Measurements from ENCODE around the gene PRTG. TPM values are rescaled to one million over a fixed set of nuclear protein-coding genes. Genes with fewer than 3 reads are reported as not detected.
"Not testable (repeated sequence)": the region's sequence is repeated elsewhere in the genome, so short reads cannot be mapped to it uniquely, and the experiment has no call there.

Gene PRTG
- total RNA-seq, 2 experiments from 2014 or later: not detected

- H3K27me3 Mint-ChIP-seq (ENCODE audit: low read depth): peaks cover 12% of the 10 kb centered on the region
- peak; percentile 61 for DNase-seq
- H3K4me1 Mint-ChIP-seq (ENCODE audit: low read depth): no peaks in the 10 kb centered on the region
- intact Hi-C loops (cut with micrococcal nuclease): no loop called here
- no peaks in the 10 kb centered on the region for H3K9me3 Mint-ChIP-seq
- no peak overlapping the region for H3K4me3 Mint-ChIP-seq
- CTCF ChIA-PET: interaction anchor here (0.6 to 2.6 kb wide), 18 partner anchors 8 to 653 kb away, joined by 3 to 13 read pairs (median 4); no protein-coding TSS in a partner anchor
- H3K36me3 Mint-ChIP-seq (ENCODE audit: low read depth): no peaks in the 10 kb centered on the region
- no peak overlapping the region for H3K27ac Mint-ChIP-seq
Observed at GRCh38 chr15:55774113-55774970, 31.4 kb upstream of the PRTG start.

- no peak overlapping the region for H3K4me3 Mint-ChIP-seq
- H3K4me1 Mint-ChIP-seq (ENCODE audit: low read depth): no peaks in the 10 kb centered on the region
- intact Hi-C loops (cut with micrococcal nuclease): no loop called here
- CTCF ChIA-PET: no interaction called here
- no peak overlapping the region for H3K27ac Mint-ChIP-seq
- H3K36me3 Mint-ChIP-seq (ENCODE audit: low read depth): no peaks in the 10 kb centered on the region
- no peaks in the 10 kb centered on the region for H3K9me3 Mint-ChIP-seq
- no peak for DNase-seq
- H3K27me3 Mint-ChIP-seq (ENCODE audit: low read depth): peaks cover 14% of the 10 kb centered on the region
Observed at GRCh38 chr15:55770806-55771205, 27.9 kb upstream of the PRTG start.

- CTCF ChIA-PET: interaction anchor here (0.7 kb wide), 1 partner anchor 76 kb away, joined by 3 read pairs; no protein-coding TSS in a partner anchor
- intact Hi-C loops (cut with micrococcal nuclease): no loop called here
Observed at GRCh38 chr15:55770261-55770660, 27.3 kb upstream of the PRTG start.

GRCh38 chr15:55768670-55769185 lies 25.8 kb upstream of the PRTG start:
- no peak for DNase-seq
- intact Hi-C loops (cut with micrococcal nuclease): no loop called here
- no peaks in the 10 kb centered on the region for H3K4me1 Mint-ChIP-seq (ENCODE audit: low read depth)
- CTCF ChIA-PET: no interaction called here
- H3K27me3 Mint-ChIP-seq (ENCODE audit: low read depth): peaks cover 9% of the 10 kb centered on the region
- H3K9me3 Mint-ChIP-seq: no peaks in the 10 kb centered on the region
- H3K27ac Mint-ChIP-seq: no peak overlapping the region
- H3K36me3 Mint-ChIP-seq (ENCODE audit: low read depth): no peaks in the 10 kb centered on the region
- H3K4me3 Mint-ChIP-seq: no peak overlapping the region

More at GRCh38 chr15:55770261-55770660, 27.3 kb upstream of the PRTG start:
- Mint-ChIP-seq H3K4me3 (no peak overlapping the region), H3K4me1 (ENCODE audit: low read depth) (no peaks in the 10 kb centered on the region), H3K9me3 (no peaks in the 10 kb centered on the region), H3K36me3 (ENCODE audit: low read depth) (no peaks in the 10 kb centered on the region), H3K27me3 (ENCODE audit: low read depth) (peaks cover 14% of the 10 kb centered on the region), H3K27ac (no peak overlapping the region)
- no peak for DNase-seq

GRCh38 chr15:55766676-55767075 lies 23.7 kb upstream of the PRTG start:
- Mint-ChIP-seq H3K4me3 (no peak overlapping the region), H3K27me3 (ENCODE audit: low read depth) (peaks cover 9% of the 10 kb centered on the region), H3K36me3 (ENCODE audit: low read depth) (no peaks in the 10 kb centered on the region), H3K4me1 (ENCODE audit: low read depth) (no peaks in the 10 kb centered on the region), H3K27ac (no peak overlapping the region), H3K9me3 (no peaks in the 10 kb centered on the region)
- no peak for DNase-seq
- intact Hi-C loops (cut with micrococcal nuclease): no loop called here
- CTCF ChIA-PET: no interaction called here

GRCh38 chr15:55764398-55764797 lies 21.4 kb upstream of the PRTG start:
- CTCF ChIA-PET: interaction anchor here (2.9 kb wide), 1 partner anchor 10 kb away, joined by 13 read pairs; no protein-coding TSS in a partner anchor
- DNase-seq: no peak
- intact Hi-C loops (cut with micrococcal nuclease): no loop called here
- Mint-ChIP-seq H3K9me3 (no peaks in the 10 kb centered on the region), H3K27me3 (ENCODE audit: low read depth) (peaks cover 3% of the 10 kb centered on the region), H3K4me1 (ENCODE audit: low read depth) (no peaks in the 10 kb centered on the region), H3K27ac (no peak overlapping the region), H3K36me3 (ENCODE audit: low read depth) (no peaks in the 10 kb centered on the region), H3K4me3 (no peak overlapping the region)

GRCh38 chr15:55758580-55758986 lies 15.6 kb upstream of the PRTG start:
- no peak for DNase-seq
- H3K9me3 Mint-ChIP-seq: no peaks in the 10 kb centered on the region
- no peak overlapping the region for H3K27ac Mint-ChIP-seq
- intact Hi-C loops (cut with micrococcal nuclease): no loop called here
- peaks cover 12% of the 10 kb centered on the region for H3K27me3 Mint-ChIP-seq (ENCODE audit: low read depth)
- H3K36me3 Mint-ChIP-seq (ENCODE audit: low read depth): no peaks in the 10 kb centered on the region
- no peaks in the 10 kb centered on the region for H3K4me1 Mint-ChIP-seq (ENCODE audit: low read depth)
- CTCF ChIA-PET: no interaction called here
- H3K4me3 Mint-ChIP-seq: no peak overlapping the region

GRCh38 chr15:55753433-55753832 lies 10.5 kb upstream of the PRTG start:
- H3K9me3 Mint-ChIP-seq; H3K27ac Mint-ChIP-seq; DNase-seq; H3K4me1 Mint-ChIP-seq (ENCODE audit: low read depth); intact Hi-C loops (cut with micrococcal nuclease); H3K4me3 Mint-ChIP-seq; H3K36me3 Mint-ChIP-seq (ENCODE audit: low read depth): not testable (repeated sequence)
- CTCF ChIA-PET: interaction anchor here (1.8 kb wide), 1 partner anchor 21 kb away, joined by 6 read pairs; no protein-coding TSS in a partner anchor
- H3K27me3 Mint-ChIP-seq (ENCODE audit: low read depth): peaks cover 17% of the 10 kb centered on the region

- CTCF ChIA-PET: no interaction called here
- no peaks in the 10 kb centered on the region for H3K36me3 Mint-ChIP-seq (ENCODE audit: low read depth)
- H3K27me3 Mint-ChIP-seq (ENCODE audit: low read depth): peaks cover 14% of the 10 kb centered on the region
- intact Hi-C loops (cut with micrococcal nuclease): no loop called here
- H3K9me3 Mint-ChIP-seq: no peaks in the 10 kb centered on the region
- no peaks in the 10 kb centered on the region for H3K4me1 Mint-ChIP-seq (ENCODE audit: low read depth)
- no peak overlapping the region for H3K27ac Mint-ChIP-seq
- no peak overlapping the region for H3K4me3 Mint-ChIP-seq
- DNase-seq: no peak
Observed at GRCh38 chr15:55750706-55751105, 7.8 kb upstream of the PRTG start.

GRCh38 chr15:55743729-55744655 lies 1.0 kb upstream of the PRTG start:
- no peaks in the 10 kb centered on the region for H3K36me3 Mint-ChIP-seq (ENCODE audit: low read depth)
- CTCF ChIA-PET: interaction anchor here (0.6 kb wide), 1 partner anchor 59 kb away, joined by 3 read pairs; no protein-coding TSS in a partner anchor
- peaks cover 26% of the 10 kb centered on the region for H3K27me3 Mint-ChIP-seq (ENCODE audit: low read depth)
- peaks cover 3% of the 10 kb centered on the region for H3K4me1 Mint-ChIP-seq (ENCODE audit: low read depth)
- no peak overlapping the region for H3K27ac Mint-ChIP-seq
- no peaks in the 10 kb centered on the region for H3K9me3 Mint-ChIP-seq
- DNase-seq: no peak
- H3K4me3 Mint-ChIP-seq: peak overlapping the region; percentile 57
- intact Hi-C loops (cut with micrococcal nuclease): no loop called here

GRCh38 chr15:55742498-55742926 lies 440 bp downstream of the PRTG start:
- no peaks in the 10 kb centered on the region for H3K36me3 Mint-ChIP-seq (ENCODE audit: low read depth)
- H3K9me3 Mint-ChIP-seq: no peaks in the 10 kb centered on the region
- H3K27ac Mint-ChIP-seq: no peak overlapping the region
- DNase-seq: peak; percentile 17
- peaks cover 3% of the 10 kb centered on the region for H3K4me1 Mint-ChIP-seq (ENCODE audit: low read depth)
- H3K27me3 Mint-ChIP-seq (ENCODE audit: low read depth): peaks cover 27% of the 10 kb centered on the region
- intact Hi-C loops (cut with micrococcal nuclease): loop anchor here (1.0 kb wide), 1 partner anchor 94 kb away; no protein-coding TSS in a partner anchor
- CTCF ChIA-PET: no interaction called here
- H3K4me3 Mint-ChIP-seq: peak overlapping the region; percentile 61

Data from activated naive CD4-positive, alpha-beta T cell treated with anti-CD3 and anti-CD28 coated beads for 36 hours (primary cell).